NCI-H748 treated with DMSO at 0.1 percent for 48 hours (cell line): ENCODE results near the gene CADM1.

Experiments used
- DNase-seq: peaks from one replicate; lab custom pipeline; 2025; lab: John Stamatoyannopoulos, UW

Gene CADM1

DNA sequence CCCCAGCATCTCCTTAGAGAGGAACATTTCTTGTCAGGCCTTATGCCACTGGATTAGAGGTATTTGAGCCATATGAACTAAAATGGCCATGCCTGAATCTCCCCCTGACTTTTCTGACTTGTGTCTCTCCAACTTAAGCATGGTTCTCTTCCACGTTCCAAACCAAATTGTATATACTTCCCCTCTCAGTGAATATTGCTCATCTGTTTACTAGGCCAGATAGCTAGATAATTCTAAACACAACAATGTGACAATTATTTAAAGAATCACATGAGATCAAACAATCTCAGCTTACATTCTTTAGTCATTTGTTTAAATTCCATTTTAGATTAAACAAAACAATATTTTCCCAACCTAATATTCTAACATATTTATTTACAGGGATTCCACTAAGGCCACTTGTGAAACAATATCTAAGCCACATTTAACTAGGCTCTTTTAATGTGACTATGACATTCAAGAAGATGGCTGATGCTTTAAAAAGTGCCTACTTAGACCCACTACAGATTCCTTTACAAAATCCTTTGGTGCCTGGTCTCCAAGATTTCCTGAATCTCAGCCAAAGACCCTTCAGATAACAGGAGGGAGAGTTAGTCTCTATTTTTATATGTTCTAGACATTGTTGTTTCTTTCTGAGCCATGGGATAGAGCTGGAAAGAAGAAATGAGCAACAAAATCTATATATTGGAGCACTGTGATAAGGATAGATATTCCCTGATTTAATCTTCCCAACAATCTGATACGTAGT, 105.7 kb downstream of the CADM1 start:
- DNase-seq: no peak

- no peak for DNase-seq
These were observed 107.7 kb downstream of the CADM1 start for GRCh38 chr11:115396533-115396932.

- DNase-seq: no peak
These were observed 110.3 kb downstream of the CADM1 start for GRCh38 chr11:115393950-115394349.

GRCh38 chr11:115391598-115391997, 112.6 kb downstream of the CADM1 start:
- no peak for DNase-seq

- DNase-seq: no peak
These were observed 113.1 kb downstream of the CADM1 start for GRCh38 chr11:115391160-115391559.

GRCh38 chr11:115390441-115390840, 113.8 kb downstream of the CADM1 start:
- DNase-seq: no peak

GRCh38 chr11:115389790-115390189, 114.4 kb downstream of the CADM1 start:
- no peak for DNase-seq

GRCh38 chr11:115385226-115385625, 119.0 kb downstream of the CADM1 start:
- no peak for DNase-seq

DNA sequence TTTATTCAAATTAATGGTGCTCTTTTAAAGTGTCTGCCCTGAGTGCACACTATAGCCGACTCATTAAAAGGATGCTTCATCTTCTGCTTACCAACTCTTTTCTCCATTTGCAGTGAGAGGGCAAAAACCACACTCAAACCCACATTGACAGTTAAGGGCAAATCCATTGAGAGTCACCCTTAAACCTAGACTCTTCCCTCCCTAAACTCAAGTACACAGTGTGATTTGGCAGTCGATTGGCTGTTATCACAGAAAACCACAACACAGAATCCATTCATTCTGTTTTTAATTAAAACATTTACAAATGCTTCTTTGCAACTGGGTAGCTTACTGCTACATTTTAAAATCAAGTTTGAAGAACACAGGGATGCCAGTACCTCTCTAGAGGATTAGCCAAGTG, 120.0 kb downstream of the CADM1 start:
- no peak for DNase-seq

DNA sequence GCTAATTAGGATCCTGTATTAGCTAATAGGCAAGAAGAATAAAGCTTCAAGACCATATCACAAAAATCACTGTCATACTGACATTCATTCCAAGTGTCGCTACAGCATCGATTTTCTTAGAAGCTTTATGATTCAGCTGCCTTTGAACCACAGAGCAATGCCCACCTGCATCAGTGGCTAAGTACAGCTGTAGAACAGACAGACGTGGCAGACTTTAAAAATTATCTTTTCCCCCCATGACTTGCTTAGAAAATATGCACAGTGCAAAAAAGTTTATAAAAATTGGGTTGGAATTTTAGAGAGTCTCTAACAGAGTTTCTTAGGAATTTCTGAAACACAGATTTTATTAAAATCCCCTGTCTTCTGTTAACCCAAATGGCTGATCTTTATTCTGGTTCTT, 120.8 kb downstream of the CADM1 start:
- no peak for DNase-seq

GRCh38 chr11:115379528-115379927, 124.7 kb downstream of the CADM1 start:
- DNase-seq: no peak

GRCh38 chr11:115378557-115378956, 125.7 kb downstream of the CADM1 start:
- DNase-seq: no peak

- no peak for DNase-seq
These were observed 126.3 kb downstream of the CADM1 start for GRCh38 chr11:115377882-115378296.

DNA sequence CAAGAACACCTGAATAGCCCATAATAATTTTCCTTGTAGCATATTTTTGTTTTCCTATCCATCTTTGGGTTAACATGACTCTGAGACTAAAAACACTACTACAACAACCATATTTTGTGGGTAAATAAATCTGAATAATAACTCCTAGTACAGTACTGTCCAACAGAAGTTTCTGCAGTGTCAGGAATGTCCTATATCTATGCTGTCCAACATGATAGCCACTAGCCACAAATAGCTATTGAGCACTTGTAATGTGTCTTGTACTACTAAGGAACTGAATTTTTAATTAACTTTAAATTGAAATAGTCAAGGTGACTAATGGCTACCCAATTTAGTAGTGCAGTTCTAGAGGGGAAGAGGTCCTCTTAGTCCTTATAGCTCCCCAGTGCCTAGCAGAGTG, 135.6 kb downstream of the CADM1 start:
- no peak for DNase-seq

DNA sequence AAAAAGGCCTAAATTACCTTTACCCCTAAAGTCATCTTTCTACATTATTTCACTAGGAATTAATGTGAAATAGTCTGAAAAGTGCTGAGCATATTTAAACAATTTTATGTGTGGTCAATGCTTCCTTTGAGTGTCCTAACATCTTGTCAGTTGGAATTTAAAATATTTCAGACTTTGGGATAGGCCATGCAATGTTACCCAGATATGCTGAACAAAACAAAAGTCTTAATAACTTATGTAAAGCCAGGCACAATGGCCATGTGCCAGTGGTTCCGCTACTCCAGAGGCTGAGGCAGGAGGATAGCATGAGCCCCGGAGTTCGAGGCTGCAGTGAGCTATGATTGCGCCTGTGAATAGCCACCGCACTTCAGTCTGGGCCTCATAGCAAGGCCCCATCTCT, 137.4 kb downstream of the CADM1 start:
- DNase-seq: no peak

DNA sequence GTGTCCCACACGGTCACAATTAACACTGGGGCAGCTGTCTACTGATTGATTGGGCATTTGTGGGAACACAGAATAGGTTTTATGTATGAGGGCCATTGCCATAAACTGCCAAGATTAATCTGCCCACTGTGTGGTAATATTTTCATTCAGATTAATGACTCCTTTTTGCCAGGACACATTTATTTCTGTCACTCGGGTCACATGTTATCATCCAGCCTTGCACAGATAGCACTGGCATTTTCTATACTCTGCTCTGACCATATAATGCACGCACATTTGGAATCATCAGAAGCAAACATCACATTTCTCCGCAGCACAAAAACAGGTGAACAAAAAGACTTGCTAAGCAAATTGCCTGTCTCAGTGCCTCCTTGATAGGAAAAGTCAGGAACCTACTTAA, 138.3 kb downstream of the CADM1 start:
- no peak for DNase-seq

DNA sequence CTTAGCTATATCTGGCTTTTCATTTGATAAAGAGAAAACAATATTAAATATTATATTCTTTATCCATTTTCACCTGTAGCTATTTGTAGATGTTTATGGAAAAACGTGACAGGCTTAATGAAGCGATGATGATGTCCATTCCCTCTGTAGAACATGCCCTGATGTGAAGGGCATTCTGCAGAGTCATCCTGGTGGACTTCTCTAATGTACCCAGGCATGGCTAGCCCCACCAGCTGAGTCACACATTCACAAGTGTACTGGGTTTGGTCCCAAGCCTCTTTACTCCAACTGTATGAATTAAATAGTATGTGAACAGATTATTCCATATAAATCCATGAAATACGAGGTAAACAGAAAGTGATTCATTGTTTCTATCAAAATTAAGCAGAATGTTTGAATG, 139.3 kb downstream of the CADM1 start:
- DNase-seq: no peak

DNA sequence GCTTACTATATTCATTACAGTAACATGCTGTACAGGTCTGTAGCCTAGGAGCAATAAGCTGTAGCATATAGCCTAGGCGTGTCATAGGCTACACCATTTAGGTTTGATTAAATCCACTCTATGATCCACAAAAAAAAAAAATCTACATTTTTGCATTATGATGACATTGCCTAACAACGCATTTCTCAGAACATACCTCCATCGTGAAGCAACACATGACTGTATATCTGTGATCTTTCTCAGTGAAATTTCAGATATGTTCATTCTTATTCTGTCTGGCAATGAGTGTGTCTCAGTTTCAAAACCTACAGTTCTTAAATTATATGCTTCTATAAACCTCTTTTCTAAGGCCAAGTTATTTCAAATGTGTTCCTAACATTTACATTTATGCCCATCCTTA, 140.3 kb downstream of the CADM1 start:
- DNase-seq: no peak

DNA sequence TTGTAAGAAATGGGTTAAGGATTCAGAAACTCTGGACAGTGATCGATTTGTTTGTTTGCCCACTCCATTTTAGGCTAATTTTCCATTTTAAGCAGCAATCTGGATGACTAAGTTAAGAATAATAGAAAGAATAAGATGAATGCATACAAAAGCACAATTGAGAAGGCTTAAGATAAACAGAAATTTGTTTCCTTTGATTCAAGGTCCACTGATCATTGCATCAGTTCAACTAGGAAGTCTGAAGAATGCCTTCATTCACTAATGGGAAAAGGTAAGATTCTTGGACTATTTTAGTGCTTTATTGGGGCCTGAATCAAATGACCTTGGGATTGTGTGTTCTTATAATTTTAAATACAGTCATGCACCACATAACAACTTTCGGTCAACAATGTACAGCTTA, 140.8 kb downstream of the CADM1 start:
- DNase-seq: no peak

GRCh38 chr11:115362997-115363396, 141.2 kb downstream of the CADM1 start:
- DNase-seq: no peak

GRCh38 chr11:115361025-115361424, 143.2 kb downstream of the CADM1 start:
- no peak for DNase-seq

- DNase-seq: no peak
These were observed 143.9 kb downstream of the CADM1 start for GRCh38 chr11:115360186-115360824.

- no peak for DNase-seq
These were observed 147.1 kb downstream of the CADM1 start for GRCh38 chr11:115357066-115357465.
